DND-41 (cell line): ENCODE measurements around the gene PCDHB16.

Source experiments
- EZH2 ChIP-seq: IDR thresholded peaks from 3 replicates; pipeline ENCODE4 v1.6.1; 2012; ENCODE audit warnings: borderline replicate concordance, low read depth, mild to moderate bottlenecking, moderate library complexity, low read length, inconsistent platforms; ENCODE audit not compliant: severe bottlenecking
- TF ChIP-seq, protein P1 (sequence below): IDR thresholded peaks from 2 replicates; pipeline ENCODE4 v1.5.1; 2012; ENCODE audit warnings: borderline replicate concordance, low read length, moderate library complexity, mild to moderate bottlenecking; ENCODE audit not compliant: poor library complexity, severe bottlenecking; ENCODE audit errors: extremely low read depth

DNA sequence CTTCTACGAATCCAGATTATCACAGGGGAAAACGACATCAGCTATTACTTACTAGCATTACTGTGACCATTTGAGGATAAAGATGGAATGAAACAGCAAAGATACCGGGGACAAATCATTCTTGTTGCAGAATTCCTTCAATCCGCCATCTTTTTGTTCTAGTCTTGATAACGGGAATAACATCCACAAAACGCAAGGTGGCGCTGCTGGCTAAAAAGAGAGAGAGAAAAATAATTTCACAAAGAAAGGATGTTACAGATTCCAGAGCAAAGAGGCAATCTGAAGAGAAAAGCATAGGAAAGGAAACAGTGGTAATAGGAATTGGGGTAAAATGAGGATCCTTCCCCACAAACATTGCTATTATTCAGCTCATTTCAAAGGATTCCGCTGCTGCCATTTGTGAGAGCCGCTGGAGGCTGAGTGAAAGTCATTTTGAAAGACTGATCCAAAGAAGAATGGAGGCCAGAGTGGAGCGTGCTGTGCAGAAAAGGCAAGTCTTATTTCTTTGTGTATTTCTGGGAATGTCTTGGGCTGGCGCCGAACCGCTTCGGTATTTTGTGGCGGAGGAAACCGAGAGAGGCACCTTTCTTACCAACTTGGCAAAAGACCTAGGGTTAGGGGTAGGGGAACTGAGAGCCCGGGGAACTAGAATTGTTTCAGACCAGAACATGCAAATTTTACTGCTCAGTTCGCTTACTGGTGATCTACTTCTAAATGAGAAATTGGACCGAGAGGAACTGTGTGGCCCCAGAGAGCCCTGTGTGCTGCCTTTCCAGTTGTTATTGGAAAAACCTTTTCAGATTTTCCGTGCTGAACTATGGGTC lies 9.6 kb upstream of the PCDHB16 start, which contains the start of gene PCDHB7:
- TF ChIP-seq, protein P1, sequence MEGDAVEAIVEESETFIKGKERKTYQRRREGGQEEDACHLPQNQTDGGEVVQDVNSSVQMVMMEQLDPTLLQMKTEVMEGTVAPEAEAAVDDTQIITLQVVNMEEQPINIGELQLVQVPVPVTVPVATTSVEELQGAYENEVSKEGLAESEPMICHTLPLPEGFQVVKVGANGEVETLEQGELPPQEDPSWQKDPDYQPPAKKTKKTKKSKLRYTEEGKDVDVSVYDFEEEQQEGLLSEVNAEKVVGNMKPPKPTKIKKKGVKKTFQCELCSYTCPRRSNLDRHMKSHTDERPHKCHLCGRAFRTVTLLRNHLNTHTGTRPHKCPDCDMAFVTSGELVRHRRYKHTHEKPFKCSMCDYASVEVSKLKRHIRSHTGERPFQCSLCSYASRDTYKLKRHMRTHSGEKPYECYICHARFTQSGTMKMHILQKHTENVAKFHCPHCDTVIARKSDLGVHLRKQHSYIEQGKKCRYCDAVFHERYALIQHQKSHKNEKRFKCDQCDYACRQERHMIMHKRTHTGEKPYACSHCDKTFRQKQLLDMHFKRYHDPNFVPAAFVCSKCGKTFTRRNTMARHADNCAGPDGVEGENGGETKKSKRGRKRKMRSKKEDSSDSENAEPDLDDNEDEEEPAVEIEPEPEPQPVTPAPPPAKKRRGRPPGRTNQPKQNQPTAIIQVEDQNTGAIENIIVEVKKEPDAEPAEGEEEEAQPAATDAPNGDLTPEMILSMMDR = peak; percentile 73
- no peak for TF ChIP-seq EZH2
